ENCODE measurements around the gene KCNMA1. TPM values are rescaled to one million over a fixed set of nuclear protein-coding genes. Genes with fewer than 3 reads are reported as not detected.

Gene KCNMA1
- total RNA-seq, 1 donor from 2014 or later = 2.2 TPM

GRCh38 chr10:77550378-77550777 lies 87.2 kb downstream of the KCNMA1 start:
- intact Hi-C loops (cut with DNase I) = no loop called here
- ATAC-seq = no peak

GRCh38 chr10:77548671-77549070 lies 88.9 kb downstream of the KCNMA1 start:
- intact Hi-C loops (cut with DNase I) = no loop called here
- DNase-seq (ENCODE audit: missing footprints) (no peak), ATAC-seq (no peak)

More at GRCh38 chr10:77550378-77550777, 87.2 kb downstream of the KCNMA1 start:
- no peak for DNase-seq (ENCODE audit: missing footprints)

GRCh38 chr10:77548157-77548556 lies 89.5 kb downstream of the KCNMA1 start:
- intact Hi-C loops (cut with DNase I) = no loop called here
- no peak for DNase-seq (ENCODE audit: missing footprints)
- no peak for ATAC-seq

- intact Hi-C loops (cut with DNase I) = no loop called here
- ATAC-seq (no peak), DNase-seq (ENCODE audit: missing footprints) (no peak)
These were observed 90.1 kb downstream of the KCNMA1 start for GRCh38 chr10:77547307-77548050.

- intact Hi-C loops (cut with DNase I) = no loop called here
- DNase-seq (ENCODE audit: missing footprints) (no peak), ATAC-seq (no peak)
These were observed 91.6 kb downstream of the KCNMA1 start for GRCh38 chr10:77546042-77546441.

GRCh38 chr10:77545585-77545984 lies 92.0 kb downstream of the KCNMA1 start:
- intact Hi-C loops (cut with DNase I) = no loop called here
- no peak for ATAC-seq
- no peak for DNase-seq (ENCODE audit: missing footprints)

- DNase-seq (ENCODE audit: missing footprints) (no peak), ATAC-seq (no peak)
- intact Hi-C loops (cut with DNase I) = no loop called here
These were observed 93.0 kb downstream of the KCNMA1 start for GRCh38 chr10:77544617-77545016.

GRCh38 chr10:77542710-77543259 lies 94.8 kb downstream of the KCNMA1 start:
- no peak for ATAC-seq
- intact Hi-C loops (cut with DNase I) = no loop called here
- DNase-seq (ENCODE audit: missing footprints) = no peak

- intact Hi-C loops (cut with DNase I) = no loop called here
- DNase-seq (ENCODE audit: missing footprints) = no peak
- no peak for ATAC-seq
These were observed 95.7 kb downstream of the KCNMA1 start for GRCh38 chr10:77541944-77542343.

- DNase-seq (ENCODE audit: missing footprints) (no peak), ATAC-seq (no peak)
- intact Hi-C loops (cut with DNase I) = no loop called here
These were observed 96.4 kb downstream of the KCNMA1 start for GRCh38 chr10:77541247-77541646.

- DNase-seq (ENCODE audit: missing footprints) = no peak
- ATAC-seq = no peak
- intact Hi-C loops (cut with DNase I) = no loop called here
These were observed 98.3 kb downstream of the KCNMA1 start for GRCh38 chr10:77539147-77539935.

- intact Hi-C loops (cut with DNase I) = no loop called here
- DNase-seq (ENCODE audit: missing footprints) (no peak), ATAC-seq (no peak)
These were observed 99.8 kb downstream of the KCNMA1 start for GRCh38 chr10:77537720-77538373.

GRCh38 chr10:77537071-77537470 lies 100.5 kb downstream of the KCNMA1 start:
- ATAC-seq (no peak), DNase-seq (ENCODE audit: missing footprints) (no peak)
- intact Hi-C loops (cut with DNase I) = no loop called here

- ATAC-seq (no peak), DNase-seq (ENCODE audit: missing footprints) (no peak)
- intact Hi-C loops (cut with DNase I) = no loop called here
These were observed 103.7 kb downstream of the KCNMA1 start for GRCh38 chr10:77533887-77534278.

- no peak for DNase-seq (ENCODE audit: missing footprints)
- intact Hi-C loops (cut with DNase I) = no loop called here
- peak; percentile 30 for ATAC-seq
These were observed 104.3 kb downstream of the KCNMA1 start for GRCh38 chr10:77533146-77533886.

GRCh38 chr10:77532068-77532467 lies 105.5 kb downstream of the KCNMA1 start:
- DNase-seq (ENCODE audit: missing footprints) (no peak), ATAC-seq (no peak)
- intact Hi-C loops (cut with DNase I) = no loop called here

- DNase-seq (ENCODE audit: missing footprints) = no peak
- intact Hi-C loops (cut with DNase I) = no loop called here
- ATAC-seq = peak; percentile 81
These were observed 106.1 kb downstream of the KCNMA1 start for GRCh38 chr10:77531441-77532001.

- no peak for DNase-seq (ENCODE audit: missing footprints)
- no peak for ATAC-seq
- intact Hi-C loops (cut with DNase I) = no loop called here
These were observed 107.6 kb downstream of the KCNMA1 start for GRCh38 chr10:77530011-77530410.

All from Right ventricle myocardium inferior (tissue), 1 donor.